Measurements from ENCODE around the gene TOP1.
"Not testable (repeated sequence)": the region's sequence is repeated elsewhere in the genome, so short reads cannot be mapped to it uniquely, and the experiment has no call there.

TOP1 gene

DNA sequence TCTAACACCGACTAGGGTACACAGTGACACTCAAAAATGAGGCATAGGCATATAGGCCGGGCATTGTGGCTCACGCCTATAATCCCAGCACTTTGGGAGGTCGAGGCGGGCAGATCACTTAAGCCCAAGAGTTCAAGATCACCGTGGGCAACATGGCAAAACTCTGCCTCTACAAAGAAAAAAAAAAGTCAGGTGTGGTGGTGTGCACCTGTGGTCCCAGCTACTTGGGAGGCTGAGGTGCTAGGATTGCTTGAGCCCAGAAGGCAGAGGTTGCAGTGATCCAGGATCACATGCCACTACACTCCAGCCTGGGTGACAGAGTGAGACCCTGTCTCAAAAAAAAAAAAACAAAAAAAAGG, 24.7 kb upstream of the TOP1 start:
- not testable (repeated sequence) for DNase-seq (ENCODE audit: low read depth in 2 of 3, low spot score in 1 of 3)

DNA sequence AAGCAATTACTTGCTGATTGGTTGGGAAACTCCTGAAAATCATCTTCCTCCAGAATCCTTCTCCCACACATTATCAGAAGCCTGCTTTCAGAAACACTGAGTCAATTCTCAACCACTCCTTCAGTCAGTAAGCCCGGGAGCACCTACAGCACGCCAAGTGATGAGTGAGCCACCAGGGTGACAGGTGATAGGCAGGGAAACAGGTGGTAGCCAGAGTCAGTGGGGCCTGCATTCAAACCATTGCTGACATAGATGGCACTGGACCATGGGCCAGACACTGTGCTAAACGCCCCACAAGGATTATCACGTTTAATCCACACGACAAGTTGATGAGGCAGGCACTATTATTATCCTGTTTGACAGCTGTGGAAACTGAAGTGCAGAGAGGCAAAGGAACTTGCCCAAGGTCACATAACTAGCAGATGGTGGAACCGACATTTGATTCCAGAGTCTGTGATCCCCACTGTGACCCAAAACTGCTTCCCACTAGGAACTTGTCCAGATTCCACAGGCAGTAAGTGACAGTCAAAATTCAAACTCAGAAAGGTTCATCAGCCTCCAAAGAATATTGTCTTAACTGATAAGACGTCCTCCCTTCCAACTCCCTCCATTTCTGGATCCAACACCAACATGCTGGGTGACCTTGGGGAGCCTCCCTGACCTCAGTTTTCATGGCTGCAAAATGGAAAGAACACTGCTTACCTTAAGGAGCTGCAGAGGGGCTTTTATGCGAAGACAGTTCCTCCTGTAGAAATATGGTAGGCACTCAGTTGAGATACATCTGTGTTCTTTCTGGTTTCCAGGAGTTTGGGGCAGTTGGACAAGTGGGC, 23.9 kb upstream of the TOP1 start:
- DNase-seq (ENCODE audit: low read depth in 2 of 3, low spot score in 1 of 3) = peak in 1 of 3 donors; percentile 31

DNA sequence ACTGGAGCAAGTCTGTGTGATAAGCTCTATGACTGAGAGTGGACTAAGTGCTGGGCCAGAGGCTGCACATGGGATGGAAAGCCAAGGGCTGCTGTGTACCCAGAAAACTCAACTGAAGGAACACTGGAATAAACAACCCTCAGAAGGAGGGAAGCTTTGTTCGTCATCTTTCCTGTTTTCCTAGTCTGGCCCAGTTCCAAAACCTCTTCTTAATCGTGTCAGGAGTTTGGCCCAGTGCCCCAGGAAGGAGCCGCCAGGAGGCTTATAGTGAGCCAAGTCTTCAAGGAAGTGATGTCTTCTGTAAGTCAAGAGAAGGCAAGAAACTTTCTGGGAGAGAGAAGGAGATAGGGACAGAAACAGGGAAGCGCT, 23.3 kb upstream of the TOP1 start:
- DNase-seq (ENCODE audit: low read depth in 2 of 3, low spot score in 1 of 3) = no peak

GRCh38 chr20:41006126-41006935, 22.3 kb upstream of the TOP1 start:
- DNase-seq (ENCODE audit: low read depth in 2 of 3, low spot score in 1 of 3) = no peak

DNA sequence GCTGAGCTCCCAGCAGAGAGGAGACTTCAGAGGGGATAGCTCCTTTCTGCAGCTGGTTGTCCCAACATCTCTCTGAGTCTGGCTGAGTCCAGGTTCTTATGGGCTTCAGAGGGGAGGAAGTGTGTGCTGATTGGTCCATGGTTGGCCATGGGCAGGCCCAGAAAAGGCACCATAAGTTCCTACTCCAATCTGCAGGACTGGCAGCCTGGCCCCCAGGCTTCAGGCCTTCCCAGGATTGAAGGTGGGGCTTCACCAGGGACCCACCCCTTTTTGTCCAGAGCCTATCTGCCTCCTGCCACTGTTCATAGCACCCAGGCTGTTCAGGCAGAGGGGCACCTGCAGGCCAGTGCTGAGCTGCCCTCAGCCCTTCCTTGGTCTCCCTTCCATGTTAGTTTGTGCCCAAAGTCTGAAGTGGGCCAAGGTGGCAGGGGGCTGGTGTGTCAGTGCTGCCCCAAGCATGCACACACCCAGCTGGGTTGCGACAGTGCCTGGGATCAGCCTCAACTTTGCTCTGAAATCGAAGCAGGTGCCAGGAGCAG, 21.6 kb upstream of the TOP1 start:
- DNase-seq (ENCODE audit: low read depth in 2 of 3, low spot score in 1 of 3) = no peak

DNA sequence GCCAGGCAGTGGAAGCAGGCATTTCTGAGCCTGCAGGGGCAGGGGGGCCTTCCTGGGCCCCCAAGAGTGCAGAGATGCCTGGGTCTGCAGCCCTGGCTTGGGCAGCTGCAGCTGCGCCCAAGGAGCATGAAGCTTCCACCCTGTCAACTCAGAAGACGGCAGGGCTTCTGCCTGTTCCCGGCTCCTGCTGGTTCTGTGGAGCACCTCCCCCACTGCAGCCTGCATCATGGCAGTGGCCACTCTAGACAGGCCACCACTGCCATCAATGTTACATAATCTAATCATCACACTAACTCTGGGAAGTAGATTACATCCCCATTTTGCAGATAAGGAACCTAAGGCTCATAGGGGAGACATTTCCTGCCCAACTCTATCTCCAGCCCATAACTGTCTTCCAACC, 21.1 kb upstream of the TOP1 start:
- DNase-seq (ENCODE audit: low read depth in 2 of 3, low spot score in 1 of 3) = no peak

- DNase-seq (ENCODE audit: low read depth in 2 of 3, low spot score in 1 of 3) = no peak
Measured at GRCh38 chr20:41009946-41010345, 18.7 kb upstream of the TOP1 start.

DNA sequence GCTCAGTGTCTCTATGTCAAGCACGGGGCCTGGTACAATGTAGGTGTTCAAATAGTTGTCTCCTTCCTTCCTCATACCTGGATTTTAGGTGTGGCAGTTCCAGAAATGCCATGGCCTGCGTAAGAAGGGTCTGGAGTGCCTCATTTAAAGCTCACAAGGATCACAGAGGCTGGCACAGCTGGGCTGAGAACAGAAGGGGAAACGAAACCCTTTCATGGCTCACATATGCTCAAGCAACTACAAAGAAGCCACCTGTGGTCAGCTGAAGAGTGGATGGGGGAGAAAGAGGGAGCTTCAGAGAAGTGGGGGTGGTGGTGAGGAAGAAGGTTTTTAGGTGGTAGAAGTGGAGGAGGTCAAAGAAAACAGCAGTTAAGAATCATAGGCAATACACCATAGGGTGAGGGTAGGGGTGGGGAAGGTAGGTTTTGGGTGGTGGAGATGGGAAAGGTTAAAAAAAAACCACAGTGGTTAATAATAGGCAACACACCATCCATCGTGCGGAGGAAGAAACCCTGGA, 17.0 kb upstream of the TOP1 start:
- no peak for DNase-seq (ENCODE audit: low read depth in 2 of 3, low spot score in 1 of 3)

DNA sequence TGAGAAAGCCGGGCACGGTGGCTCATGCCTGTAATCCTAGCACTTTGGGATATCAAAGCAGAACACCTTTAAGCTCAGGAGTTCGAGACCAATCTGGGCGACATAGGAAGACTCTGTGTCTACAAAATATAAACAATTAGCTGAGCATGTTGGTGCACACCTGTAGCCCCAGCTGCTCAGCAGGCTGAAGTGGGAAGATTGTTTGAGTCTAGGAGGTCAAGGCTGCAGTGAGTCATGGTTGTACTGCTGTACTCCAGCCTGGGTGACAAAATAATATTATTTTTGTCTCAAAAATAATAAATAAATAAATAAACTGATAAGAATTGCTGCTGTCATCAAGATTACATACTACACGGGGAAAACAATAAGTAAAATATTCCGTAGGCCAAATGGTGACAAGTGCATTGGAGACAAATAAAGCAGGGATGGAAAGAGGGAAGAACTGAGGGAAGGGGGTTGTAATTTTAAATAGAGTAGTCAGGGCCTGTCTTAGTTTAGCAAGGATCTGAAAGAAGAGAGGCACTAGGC, 14.0 kb upstream of the TOP1 start:
- no peak for DNase-seq (ENCODE audit: low read depth in 2 of 3, low spot score in 1 of 3)

DNA sequence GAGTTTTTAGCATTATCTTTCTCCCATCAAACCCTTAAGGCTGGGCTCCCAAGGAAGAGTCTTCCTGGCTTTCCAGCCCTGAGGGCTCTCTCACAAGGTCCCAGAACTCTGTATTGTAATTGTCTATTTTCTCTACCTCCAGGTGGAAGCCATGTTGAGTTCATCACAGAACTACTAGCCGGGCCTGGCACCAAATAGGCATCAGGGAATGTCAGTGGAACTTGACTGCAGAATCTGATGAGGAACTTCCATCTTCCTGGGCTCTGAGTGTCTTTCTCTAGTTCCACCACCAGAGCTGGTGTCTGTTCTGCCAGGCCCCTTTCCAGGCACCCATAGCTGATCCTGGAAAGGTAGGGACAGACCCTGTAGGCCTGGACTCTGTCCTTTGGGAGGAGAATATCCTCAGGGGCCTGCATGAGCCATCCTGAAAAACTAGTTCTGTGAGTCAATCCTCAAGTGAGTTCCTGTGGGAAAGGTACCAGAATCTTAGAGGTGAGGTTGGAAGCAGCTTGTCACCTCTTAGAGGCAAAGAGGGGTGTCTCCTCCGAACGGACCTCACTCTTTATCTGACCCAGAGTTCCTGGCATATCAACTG, 11.1 kb upstream of the TOP1 start:
- DNase-seq (ENCODE audit: low read depth in 2 of 3, low spot score in 1 of 3) = no peak

DNA sequence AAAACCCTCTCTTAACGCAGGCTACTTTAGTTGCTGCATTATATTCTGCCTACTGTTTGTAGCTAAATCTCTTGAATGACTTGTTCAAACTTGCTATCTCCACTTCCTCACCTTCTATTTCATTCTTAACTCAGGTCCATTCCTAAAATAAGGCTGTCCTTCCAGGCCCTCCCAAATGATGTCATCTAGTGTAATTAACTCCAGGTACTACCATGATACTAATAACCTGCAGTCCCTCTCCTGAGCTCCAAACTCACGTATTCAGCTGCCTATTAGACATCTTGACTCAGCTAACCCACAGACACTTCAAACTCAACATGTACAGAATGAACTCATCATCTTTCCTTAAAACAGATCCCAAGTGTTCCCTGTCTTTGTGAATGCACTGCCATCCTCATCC, 10.5 kb upstream of the TOP1 start:
- no peak for DNase-seq (ENCODE audit: low read depth in 2 of 3, low spot score in 1 of 3)

- no peak for DNase-seq (ENCODE audit: low read depth in 2 of 3, low spot score in 1 of 3)
Measured at GRCh38 chr20:41023549-41023948, 5.1 kb upstream of the TOP1 start.

DNA sequence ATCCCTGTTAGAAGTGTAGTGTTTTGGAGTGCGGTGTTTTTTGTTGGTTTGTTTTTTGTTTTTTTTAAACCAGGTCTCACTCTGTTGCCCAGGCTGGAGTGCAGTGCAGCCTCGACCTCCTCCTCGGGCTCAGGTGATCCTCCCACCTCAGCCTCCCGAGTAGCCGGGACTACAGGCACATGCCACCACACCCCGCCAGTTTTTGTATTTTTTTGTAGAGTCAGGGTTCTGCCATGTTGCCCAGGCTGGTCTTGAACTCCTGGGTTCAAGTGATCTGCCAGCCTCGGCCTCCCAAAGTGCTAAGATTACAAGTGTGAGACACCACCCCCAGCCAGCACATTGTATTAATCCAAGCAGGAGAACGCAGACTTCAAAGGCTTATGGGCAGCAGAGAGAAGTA, 1.3 kb upstream of the TOP1 start:
- no peak for DNase-seq (ENCODE audit: low read depth in 2 of 3, low spot score in 1 of 3)

DNA sequence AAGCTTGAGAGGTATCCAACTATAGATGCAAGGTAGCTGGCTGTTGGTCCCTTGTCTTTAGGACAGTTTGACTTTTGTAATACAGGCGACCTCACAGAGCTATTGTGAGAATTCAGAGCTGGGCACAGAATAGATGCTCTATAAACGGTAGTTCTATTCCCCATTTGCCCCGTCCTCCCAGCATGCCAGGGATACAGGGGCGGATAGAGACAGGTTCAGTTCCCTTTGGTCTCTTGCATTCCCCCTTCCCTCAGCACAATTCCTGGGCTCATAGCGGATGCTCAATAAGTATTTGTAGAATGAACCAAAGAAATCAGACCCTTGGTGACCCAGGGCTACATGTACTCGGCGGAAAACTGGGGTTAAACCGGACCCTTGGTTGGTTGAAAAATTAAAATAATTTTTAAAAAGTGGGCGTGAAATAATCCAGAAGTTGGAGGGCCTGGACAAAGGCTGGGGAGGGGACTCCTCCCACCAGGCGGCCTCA, 707 bp upstream of the TOP1 start:
- no peak for DNase-seq (ENCODE audit: low read depth in 2 of 3, low spot score in 1 of 3)

- no peak for DNase-seq (ENCODE audit: low read depth in 2 of 3, low spot score in 1 of 3)
Measured at GRCh38 chr20:41029150-41029901, 704 bp downstream of the TOP1 start.

DNA sequence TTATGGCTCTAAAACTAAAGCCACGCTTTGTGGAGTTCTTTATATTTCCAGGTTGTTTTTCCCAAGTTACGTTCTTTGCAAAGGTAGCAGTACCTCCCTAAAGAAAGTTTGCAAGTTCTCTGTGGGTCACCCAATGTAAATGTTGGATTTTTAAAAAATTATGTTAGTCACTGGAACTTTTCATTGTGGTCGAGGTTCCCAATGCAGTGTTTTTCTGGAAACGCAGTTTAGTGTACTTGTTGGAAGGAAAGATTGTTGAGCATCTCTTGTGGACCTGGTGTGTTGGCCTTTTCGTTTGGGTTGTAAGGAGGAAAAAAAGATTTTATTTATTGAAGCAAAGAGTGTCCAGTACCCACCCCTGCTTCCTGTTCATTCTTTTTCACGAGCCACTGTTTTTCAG, 1.4 kb downstream of the TOP1 start:
- DNase-seq (ENCODE audit: low read depth in 2 of 3, low spot score in 1 of 3) = no peak

DNA sequence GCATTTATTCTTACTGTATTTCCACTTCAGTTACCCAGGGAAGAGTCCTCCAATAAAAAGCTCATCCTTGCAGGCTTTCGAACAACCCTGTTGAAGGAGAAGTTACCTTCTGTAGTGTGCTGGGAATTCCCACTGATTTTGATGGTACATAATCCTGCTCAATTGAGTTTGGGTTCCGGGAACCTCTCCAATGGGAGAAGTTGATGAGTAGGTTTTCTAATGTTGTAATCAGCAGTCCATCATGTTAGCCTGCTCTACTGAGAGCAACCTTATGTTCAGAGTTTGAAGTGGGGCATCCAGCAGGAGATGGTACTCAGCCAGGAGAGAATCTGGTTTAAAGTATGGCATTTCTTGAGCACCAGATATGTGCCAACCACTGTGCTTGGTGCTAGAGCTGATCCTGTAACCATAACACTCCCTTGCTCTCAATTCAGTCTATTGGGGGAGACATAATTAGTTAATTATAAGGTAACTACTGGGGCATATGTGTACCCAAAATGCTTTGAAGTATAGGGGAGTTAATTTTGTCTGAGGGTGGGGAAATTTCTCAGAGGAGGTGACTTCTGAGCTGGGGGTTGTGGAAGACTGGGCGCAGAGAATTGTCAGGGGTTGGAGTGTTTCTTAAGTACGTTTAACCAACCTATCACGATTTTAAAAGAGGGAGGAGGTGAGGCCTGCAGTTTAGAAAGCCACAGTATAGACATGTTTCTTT, 2.1 kb downstream of the TOP1 start:
- DNase-seq (ENCODE audit: low read depth in 2 of 3, low spot score in 1 of 3) = no peak

- DNase-seq (ENCODE audit: low read depth in 2 of 3, low spot score in 1 of 3) = no peak
Measured at GRCh38 chr20:41031243-41031619, 2.6 kb downstream of the TOP1 start.

DNA sequence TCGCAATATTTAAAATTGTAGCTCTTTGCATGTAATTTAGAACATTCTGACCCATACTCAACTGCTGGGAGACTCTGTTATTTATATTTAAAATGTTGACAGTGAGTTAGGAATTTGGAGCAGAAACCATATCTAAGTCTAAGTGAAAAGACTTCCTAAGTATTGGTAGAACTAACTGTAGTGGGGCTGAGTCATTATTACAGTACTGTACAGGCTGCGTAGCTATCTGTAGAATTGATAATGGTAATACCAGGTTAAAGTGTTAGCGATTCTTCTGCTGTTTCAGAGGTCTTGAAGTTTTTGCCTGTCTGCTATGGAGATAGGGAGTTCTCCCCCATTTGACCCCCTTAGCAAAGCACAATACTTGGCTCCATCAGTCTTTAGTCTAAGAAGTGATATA, 3.6 kb downstream of the TOP1 start:
- DNase-seq (ENCODE audit: low read depth in 2 of 3, low spot score in 1 of 3) = no peak

DNA sequence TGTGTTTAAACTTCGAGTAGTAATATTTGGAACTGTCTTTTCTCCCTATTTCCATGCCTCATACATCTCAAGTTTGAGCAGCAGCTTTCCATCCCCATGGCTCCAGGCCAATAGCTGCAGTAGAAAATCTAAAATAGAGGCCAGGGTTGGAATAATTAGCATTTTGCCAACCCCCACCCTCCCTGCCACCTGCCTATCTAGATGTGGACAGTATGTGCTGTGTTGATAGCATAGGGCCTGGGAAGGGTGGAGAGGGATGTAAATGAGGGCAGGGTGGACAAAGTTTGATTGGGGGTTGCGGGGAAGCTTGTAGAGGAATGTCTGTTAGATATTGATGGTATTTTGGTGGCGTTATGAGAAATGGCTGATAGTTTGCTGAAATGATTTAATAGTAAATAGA, 5.6 kb downstream of the TOP1 start:
- DNase-seq (ENCODE audit: low read depth in 2 of 3, low spot score in 1 of 3) = no peak

Data from stimulated activated CD4-positive, alpha-beta T cell treated with anti-CD3 and anti-CD28 coated beads, Interleukin-12 subunit alpha, Interleukin-12 subunit beta, amount 100 ng/mL, for 48 hours (primary cell).